T-helper 1 cell (primary cell): Measurements from ENCODE around the gene BMP8B.
A peak's percentile ranks its signal among the peaks of the same experiment; 100 is the strongest.

Experiments used
- DNase-seq, 5 donors: peaks; one replicate each; pipeline ENCODE4 v3.0.0-alpha.2; 2012 to 2020

The BMP8B gene

GRCh38 chr1:39721664-39722063 is 67.0 kb downstream of the BMP8B start:
- no peak for DNase-seq

GRCh38 chr1:39720094-39720999 is 68.3 kb downstream of the BMP8B start:
- peak in 1 of 5 donors; percentile 64 for DNase-seq

DNA sequence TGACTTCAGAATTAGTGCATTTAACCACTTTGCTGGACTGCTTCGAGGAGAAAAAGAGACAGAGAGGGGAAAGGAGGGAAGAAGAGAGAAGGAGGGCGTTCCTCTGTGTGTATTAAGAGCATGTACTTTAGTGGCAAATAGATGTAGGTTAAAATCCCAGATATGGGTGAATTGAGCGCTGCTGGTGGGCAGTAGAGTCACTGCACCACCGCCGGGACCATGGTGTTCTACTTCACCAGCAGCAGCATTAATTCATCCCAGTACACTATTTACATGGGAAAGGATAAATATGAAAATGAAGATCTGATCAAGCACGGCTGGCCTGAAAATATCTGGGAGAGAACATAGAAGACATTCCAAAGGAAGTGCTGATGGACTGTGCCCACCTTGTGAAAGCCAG is 70.9 kb downstream of the BMP8B start:
- no peak for DNase-seq

GRCh38 chr1:39713557-39713956 is 75.1 kb downstream of the BMP8B start:
- no peak for DNase-seq

GRCh38 chr1:39711966-39712340 is 76.7 kb downstream of the BMP8B start:
- DNase-seq, result no peak

DNA sequence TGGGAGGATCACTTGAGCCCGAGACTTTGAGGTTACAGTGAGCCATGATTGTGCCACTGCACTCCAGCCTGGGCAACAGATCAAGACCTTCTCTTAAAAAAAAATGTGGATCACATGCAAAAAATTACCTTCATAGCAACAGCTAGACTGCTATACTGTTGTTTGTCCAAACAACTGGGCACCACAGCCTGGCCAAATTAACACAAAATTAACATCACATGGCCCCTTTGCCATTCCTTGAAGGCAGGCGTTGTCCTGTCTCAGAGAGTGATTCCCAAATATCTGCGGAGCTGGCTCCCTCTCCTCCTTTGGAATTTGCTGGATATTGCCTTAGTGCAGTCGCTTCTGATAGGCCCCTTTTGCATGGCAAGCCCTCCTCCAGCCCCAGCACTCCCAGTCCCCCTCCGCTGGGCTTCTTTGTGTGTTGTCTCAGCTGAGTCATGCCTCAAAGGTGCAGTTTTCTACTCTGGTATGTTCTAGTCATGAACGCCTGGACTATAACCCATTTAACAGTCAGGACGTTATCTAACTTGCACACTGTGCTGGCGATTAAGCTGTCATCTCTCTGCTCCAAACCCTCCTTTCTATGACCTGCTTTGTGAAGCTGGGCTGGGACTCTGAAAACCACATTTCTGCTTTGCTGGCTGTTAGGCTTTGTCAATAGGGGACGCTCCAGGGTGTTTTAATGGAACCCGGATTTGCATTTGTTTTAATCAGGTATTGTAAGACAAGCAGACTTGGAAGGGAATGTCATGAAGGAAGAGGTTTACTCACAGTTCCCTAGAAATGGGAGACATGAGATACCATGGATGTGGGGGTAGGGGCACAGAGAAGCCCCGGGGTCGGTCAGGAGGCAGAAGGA is 77.3 kb downstream of the BMP8B start:
- no peak for DNase-seq

DNA sequence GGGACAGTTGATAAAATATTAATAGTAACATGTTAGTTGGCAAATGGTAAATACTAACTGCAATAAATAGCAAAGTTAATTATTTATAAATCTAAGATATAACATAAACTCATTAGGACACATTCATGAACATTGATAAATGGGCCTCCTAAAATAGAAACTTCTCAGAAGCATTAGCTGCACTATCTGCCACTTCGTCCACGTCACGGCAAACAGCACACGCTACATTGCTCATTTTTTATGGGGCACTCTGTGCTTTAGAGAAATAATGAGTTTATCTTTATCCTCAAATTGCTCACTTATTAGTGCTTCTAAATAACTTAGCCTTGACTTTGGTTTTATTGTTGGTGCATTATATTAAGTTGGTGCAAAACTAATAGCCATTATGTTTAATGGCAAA is 81.2 kb downstream of the BMP8B start:
- DNase-seq, result no peak
